Fibroblast of villous mesenchyme (primary cell): Measurements from ENCODE around the gene ASIC2. TPM values are rescaled to one million over a fixed set of nuclear protein-coding genes. Genes with fewer than 3 reads are reported as not detected.

Experiments
- DNase-seq: peaks from one replicate; pipeline ENCODE4 v3.0.0-alpha.2; 2010; ENCODE audit warnings: low read depth
- H3K4me3 ChIP-seq: 2 replicates; pipeline ENCODE4 v1.5.1; 2011; ENCODE audit warnings: low read depth, mild to moderate bottlenecking, low read length
- CTCF ChIP-seq: IDR thresholded peaks from 2 replicates; pipeline ENCODE4 v1.5.1; 2012; ENCODE audit warnings: low read depth, mild to moderate bottlenecking, low read length; ENCODE audit not compliant: insufficient read depth
- total RNA-seq: library from RNA; depleted of rRNA; stranded (reverse); fragments of >200 nt; gene quantifications from 2 replicates; pipeline ENCODE4 v1.2.3, GENCODE V29; 2012

The ASIC2 gene
- total RNA-seq, 1 donor = not detected

- no peak overlapping the region for H3K4me3 ChIP-seq
- no peak for TF ChIP-seq CTCF
- no peak for DNase-seq
These were observed 148.3 kb downstream of the ASIC2 start for GRCh38 chr17:33144837-33145236.

GRCh38 chr17:33142705-33143299 lies 150.3 kb downstream of the ASIC2 start:
- H3K4me3 ChIP-seq = no peak overlapping the region
- DNase-seq = peak; percentile 31
- TF ChIP-seq CTCF = no peak

GRCh38 chr17:33140413-33141099 lies 152.5 kb downstream of the ASIC2 start:
- no peak overlapping the region for H3K4me3 ChIP-seq
- no peak for TF ChIP-seq CTCF
- no peak for DNase-seq

GRCh38 chr17:33138627-33139026 lies 154.5 kb downstream of the ASIC2 start:
- no peak for DNase-seq
- H3K4me3 ChIP-seq = no peak overlapping the region
- TF ChIP-seq CTCF = no peak

- DNase-seq = no peak
- H3K4me3 ChIP-seq = no peak overlapping the region
- TF ChIP-seq CTCF = no peak
These were observed 155.7 kb downstream of the ASIC2 start for GRCh38 chr17:33137426-33137825.

GRCh38 chr17:33135691-33136090 lies 157.4 kb downstream of the ASIC2 start:
- TF ChIP-seq CTCF = no peak
- no peak for DNase-seq
- H3K4me3 ChIP-seq = no peak overlapping the region
